SK-N-MC (cell line): Measurements from ENCODE around the gene SHANK1.

ENCODE experiments used
- DNase-seq: peaks from one replicate; pipeline ENCODE4 v3.0.0-alpha.2; 2011; ENCODE audit warnings: low read depth, low spot score
- H3K27ac ChIP-seq: fragments of 200-600 bp; sonication (generic); 2 replicates; pipeline ENCODE4 v1.5.1; 2016; ENCODE audit warnings: mixed run types
- H3K36me3 ChIP-seq: fragments of 200-600 bp; sonication (generic); 2 replicates; pipeline ENCODE4 v1.6.1; 2017; ENCODE audit warnings: antibody characterized with exemption, low read length, mixed read lengths; ENCODE audit not compliant: insufficient read depth
- H3K4me3 ChIP-seq: fragments of 200-600 bp; sonication (generic); 2 replicates; pipeline ENCODE4 v1.5.1; 2016
- H3K9ac ChIP-seq: fragments of 200-600 bp; sonication (generic); 2 replicates; pipeline ENCODE4 v1.8.0; 2017; ENCODE audit warnings: mixed run types, mixed read lengths; ENCODE audit not compliant: insufficient read length
- H3K9me3 ChIP-seq: fragments of 200-600 bp; sonication (generic); 2 replicates; pipeline ENCODE4 v1.6.1; 2017; ENCODE audit warnings: low read depth, mild to moderate bottlenecking, antibody characterized with exemption, low read length, moderate library complexity, mixed read lengths
- EZH2 ChIP-seq: fragments of 200-600 bp; sonication (generic); IDR thresholded peaks from one replicate; pipeline ENCODE4 v1.6.1; 2017; ENCODE audit warnings: antibody characterized with exemption
- FOXP2 ChIP-seq: optimal IDR thresholded peaks from 2 replicates; pipeline ENCODE3; 2011; ENCODE audit warnings: mild to moderate bottlenecking, moderate library complexity; ENCODE audit not compliant: insufficient read depth; ENCODE audit errors: extremely low read length, control extremely low read depth
- POLR2AphosphoS5 ChIP-seq: IDR thresholded peaks from 2 replicates; pipeline ENCODE4 v1.6.1; 2012; ENCODE audit warnings: mild to moderate bottlenecking, low read depth, low read length, borderline replicate concordance

SHANK1 gene

DNA sequence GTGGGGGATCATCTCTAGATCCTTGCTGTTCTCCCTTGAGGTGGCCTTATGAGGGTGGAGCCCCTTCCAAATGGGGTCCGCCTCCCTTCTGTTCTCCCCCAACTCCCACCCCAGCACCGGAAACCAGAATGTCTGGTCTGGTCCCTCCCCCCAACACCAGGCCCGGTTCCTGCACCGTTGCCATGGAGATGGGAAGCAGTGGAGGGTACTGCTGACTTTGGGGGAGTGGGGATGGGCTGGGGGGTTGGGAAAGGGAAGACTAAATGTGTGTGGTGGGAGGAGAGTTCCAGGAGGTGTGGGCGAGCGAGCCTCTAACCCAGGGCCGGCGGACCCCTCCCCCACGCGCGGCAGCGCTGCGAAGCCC is 1.7 kb downstream of the SHANK1 start:
- Histone ChIP-seq H3K27ac (no peak overlapping the region), H3K9me3 (no peaks in the 10 kb centered on the region), H3K4me3 (peak overlapping the region; percentile 81), H3K36me3 (peaks cover 12% of the 10 kb centered on the region; the same call in 1 of the 2 replicates), H3K9ac (no peak overlapping the region)
- no peak for DNase-seq
- TF ChIP-seq FOXP2 (no peak), EZH2 (no peak), POLR2AphosphoS5 (no peak)

DNA sequence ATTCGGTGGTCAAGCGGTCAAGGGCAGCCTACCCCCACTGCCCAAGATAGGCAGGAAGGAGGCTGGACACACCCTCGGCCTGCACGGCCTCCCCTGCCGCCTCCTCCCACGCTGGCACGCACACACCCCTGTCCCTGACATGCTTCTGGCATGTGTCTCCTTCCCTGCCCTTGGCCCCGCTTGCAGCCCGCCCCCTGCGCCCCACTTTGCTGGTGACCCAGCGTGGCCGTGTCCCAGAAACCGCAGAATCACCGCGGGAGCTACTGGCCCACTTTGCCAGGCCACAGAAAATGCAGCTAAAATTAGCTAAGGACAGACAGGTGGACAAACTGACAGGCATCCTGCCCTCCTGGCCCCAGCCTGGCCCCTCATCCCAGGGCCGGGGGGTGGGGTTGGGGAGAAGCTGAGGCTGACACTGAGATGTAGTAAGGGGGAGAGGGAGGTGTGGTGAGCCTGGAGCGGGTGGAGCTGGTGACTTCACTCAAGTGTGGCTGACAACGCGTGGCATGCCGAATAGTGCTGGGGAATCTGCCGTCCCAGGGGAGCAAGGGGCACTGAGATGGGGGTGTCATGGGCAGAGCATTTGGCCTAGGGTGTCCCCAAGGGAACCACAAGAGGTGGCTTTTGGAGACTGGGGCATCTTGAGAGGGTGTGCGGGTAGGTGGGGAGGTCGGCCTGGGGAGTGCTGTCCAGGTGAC is 2.4 kb downstream of the SHANK1 start:
- Histone ChIP-seq H3K9ac (no peak overlapping the region), H3K9me3 (no peaks in the 10 kb centered on the region), H3K27ac (no peak overlapping the region), H3K36me3 (peaks cover 14% of the 10 kb centered on the region; the same call in 1 of the 2 replicates), H3K4me3 (0 out of 2 replicates have a peak overlapping the region, but pooled peaks have one; percentile 81)
- TF ChIP-seq EZH2 (no peak), POLR2AphosphoS5 (no peak), FOXP2 (no peak)
- DNase-seq: no peak

DNA sequence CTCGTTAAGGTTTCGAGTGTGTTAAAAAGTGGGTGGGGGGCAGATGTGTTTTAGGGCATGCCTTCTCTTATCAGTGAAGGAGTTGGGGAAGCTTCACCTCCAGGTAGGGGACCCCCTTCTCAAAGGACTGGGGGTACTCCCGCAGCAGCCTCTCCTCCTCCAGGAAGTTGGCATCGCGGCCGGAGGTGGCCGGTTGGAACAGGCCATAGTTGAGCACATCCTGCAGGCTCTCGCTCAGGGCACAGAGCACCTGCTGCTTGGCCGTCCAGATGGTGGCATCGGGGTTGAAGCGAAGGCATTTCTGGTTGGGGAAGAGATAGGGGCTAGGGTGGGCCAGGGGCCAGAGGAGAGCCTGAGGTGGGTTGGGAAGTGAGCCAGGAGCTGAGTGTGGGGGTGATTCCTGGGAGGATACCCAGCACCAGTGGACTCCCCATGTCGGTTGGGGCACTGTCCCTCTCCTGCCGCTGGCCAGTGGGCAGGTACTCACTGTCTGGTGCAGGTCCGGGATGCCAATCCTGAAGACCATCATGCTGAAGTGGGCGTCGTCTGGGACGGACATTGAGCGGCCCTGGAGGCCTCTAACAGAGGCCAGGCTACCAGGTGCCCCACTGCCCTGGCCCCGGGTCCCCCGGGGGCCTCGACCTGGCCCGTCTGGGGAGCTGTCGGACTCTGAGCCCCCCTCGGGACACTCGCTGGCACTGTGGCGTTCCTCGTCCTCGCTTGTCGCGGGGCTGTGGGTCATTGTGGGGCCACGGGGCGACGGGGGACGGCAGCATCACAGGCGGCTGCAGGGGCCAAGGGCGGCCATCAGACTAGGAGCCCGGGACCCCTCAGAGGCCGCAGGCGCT is 3.2 kb downstream of the SHANK1 start:
- TF ChIP-seq POLR2AphosphoS5 (no peak), EZH2 (no peak), FOXP2 (no peak)
- Histone ChIP-seq H3K36me3 (peaks cover 21% of the 10 kb centered on the region; the same call in 1 of the 2 replicates), H3K9ac (no peak overlapping the region), H3K27ac (no peak overlapping the region), H3K4me3 (no peak overlapping the region), H3K9me3 (no peaks in the 10 kb centered on the region)
- no peak for DNase-seq

DNA sequence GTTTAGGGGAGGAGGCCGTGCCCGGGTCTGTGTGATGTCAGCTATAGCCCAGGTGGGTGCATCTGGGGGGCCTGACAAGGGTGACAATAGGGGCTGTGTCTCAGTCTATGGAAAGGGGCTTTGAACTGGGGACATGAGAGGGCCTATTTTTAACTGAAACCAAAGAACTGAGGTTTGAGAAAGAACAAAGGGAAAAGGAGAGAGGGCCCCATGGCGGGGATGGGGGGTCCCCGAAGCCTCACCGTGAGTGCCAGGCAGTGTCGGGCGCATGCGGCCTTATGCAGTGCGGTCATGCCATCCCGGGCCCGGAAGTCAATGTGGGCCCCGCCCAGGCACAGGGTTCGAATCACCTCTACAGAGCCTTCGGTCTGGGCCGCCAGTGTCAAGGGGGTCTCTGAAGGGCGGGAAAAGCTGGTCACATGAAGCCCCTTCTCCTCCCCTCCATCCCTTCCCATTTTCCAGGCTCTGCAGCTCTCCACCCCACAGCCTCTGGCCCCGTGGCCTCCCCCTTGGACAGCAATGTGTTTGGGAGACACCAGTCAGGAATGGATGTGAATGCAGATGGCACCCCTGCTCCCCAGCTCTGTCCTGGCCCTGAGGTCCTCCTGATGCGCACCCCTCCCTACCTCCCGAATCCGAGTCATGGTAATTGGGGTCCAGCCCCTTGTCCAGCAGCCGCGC is 5.9 kb downstream of the SHANK1 start:
- Histone ChIP-seq H3K9ac (no peak overlapping the region), H3K36me3 (peaks cover 21% of the 10 kb centered on the region; the same call in 1 of the 2 replicates), H3K27ac (no peak overlapping the region), H3K4me3 (no peak overlapping the region), H3K9me3 (no peaks in the 10 kb centered on the region)
- no peak for DNase-seq
- TF ChIP-seq FOXP2: no peak
- no peak for TF ChIP-seq POLR2AphosphoS5

DNA sequence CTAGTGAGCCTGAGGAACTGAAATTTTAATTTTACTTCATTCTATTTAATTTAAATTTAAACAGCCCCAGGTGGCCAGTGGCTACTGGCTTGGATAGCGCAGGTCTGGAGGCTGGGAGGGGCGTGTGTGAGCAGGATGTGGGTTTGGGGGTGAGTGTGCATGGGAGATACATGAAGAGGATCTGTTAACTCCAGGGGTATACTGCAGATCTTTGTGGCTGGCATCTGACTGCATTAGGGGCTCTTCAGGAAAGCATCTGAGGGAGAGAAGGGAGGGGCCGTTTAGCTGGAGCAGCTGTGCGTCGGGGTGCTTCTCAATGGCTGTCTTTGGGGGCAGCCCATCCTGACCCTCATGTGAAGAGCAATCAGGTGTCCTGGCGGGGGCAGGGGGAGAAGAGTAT is 6.8 kb downstream of the SHANK1 start:
- Histone ChIP-seq H3K9me3 (no peaks in the 10 kb centered on the region), H3K27ac (no peak overlapping the region), H3K9ac (no peak overlapping the region), H3K4me3 (no peak overlapping the region), H3K36me3 (peaks cover 21% of the 10 kb centered on the region; the same call in 1 of the 2 replicates)
- TF ChIP-seq FOXP2: no peak
- no peak for TF ChIP-seq EZH2
- TF ChIP-seq POLR2AphosphoS5: no peak
- DNase-seq: no peak

DNA sequence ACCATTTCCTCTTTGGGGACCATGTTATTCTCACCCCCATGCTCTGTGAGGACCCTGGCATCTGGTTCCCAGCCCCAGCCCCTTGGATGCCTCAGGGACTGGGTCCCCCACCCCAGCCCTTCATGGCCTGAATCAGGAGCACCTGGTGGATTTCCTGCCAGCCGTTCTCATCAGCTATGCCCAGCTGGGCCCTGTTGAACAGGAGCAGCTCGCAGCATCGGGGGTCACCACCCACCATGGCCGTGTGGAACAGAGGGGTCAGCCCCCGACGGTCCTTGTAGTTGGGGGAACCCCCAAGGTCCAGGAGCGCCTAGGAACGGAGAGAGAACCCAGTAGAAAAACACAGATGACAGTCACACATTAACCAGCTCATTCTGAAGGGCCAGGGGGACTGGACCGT is 7.8 kb downstream of the SHANK1 start:
- Histone ChIP-seq H3K9ac (no peak overlapping the region), H3K36me3 (peaks cover 21% of the 10 kb centered on the region; the same call in 1 of the 2 replicates)
- TF ChIP-seq POLR2AphosphoS5 (no peak), EZH2 (no peak), FOXP2 (no peak)

DNA sequence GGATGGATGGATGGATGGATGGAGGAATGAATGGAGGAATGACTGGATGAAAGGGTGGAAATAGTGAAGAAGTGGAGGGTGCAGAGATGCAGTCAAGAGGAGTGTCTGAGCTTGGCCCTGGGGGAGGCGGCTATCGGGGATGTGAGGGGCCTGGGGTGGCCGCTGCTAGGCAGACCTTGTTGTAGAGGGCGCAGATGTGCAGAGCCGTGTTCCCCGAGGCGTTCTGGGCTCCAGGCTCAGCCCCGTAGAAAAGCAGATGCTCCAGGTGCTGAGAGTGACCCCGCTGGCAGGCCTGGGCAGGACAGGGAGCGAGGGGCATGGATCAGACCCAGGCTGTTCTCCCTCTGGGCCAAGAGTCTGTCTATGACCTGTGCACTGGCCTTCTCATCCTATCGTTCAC is 8.4 kb downstream of the SHANK1 start:
- Histone ChIP-seq H3K27ac (no peak overlapping the region), H3K9ac (no peak overlapping the region), H3K36me3 (peaks cover 18% of the 10 kb centered on the region; the same call in 1 of the 2 replicates), H3K9me3 (no peaks in the 10 kb centered on the region), H3K4me3 (no peak overlapping the region)
- no peak for DNase-seq
- TF ChIP-seq EZH2 (no peak), FOXP2 (no peak), POLR2AphosphoS5 (no peak)

More for the DNA sequence above, 7.8 kb downstream of the SHANK1 start:
- DNase-seq: no peak
- Histone ChIP-seq H3K4me3 (no peak overlapping the region), H3K27ac (no peak overlapping the region), H3K9me3 (no peaks in the 10 kb centered on the region)

DNA sequence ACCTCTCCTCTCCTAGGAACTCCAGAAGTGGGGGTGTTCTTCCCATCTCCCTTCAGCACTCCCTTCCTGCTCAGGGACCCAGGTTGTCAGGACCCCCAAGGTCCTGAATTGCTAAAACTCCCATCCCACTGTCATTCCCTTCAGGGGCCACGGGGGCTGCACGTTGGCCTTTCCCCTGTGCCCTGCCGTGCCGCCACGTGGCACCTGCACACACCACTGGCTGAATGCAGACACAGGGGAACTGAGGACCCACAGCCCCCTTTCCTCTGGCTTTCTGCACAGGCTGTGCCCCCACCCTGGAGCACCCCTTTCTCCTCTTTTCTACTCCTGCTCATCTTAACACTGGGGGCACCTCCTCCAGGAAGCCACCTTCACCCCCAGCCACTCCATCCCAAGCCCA is 9.0 kb downstream of the SHANK1 start:
- no peak overlapping the region for H3K27ac ChIP-seq
- no peak for DNase-seq
- no peak overlapping the region for H3K9ac ChIP-seq
- TF ChIP-seq EZH2: no peak
- no peak for TF ChIP-seq FOXP2
- no peak for TF ChIP-seq POLR2AphosphoS5
- H3K9me3 ChIP-seq: no peaks in the 10 kb centered on the region
- H3K36me3 ChIP-seq: peaks cover 15% of the 10 kb centered on the region; the same call in 1 of the 2 replicates
- H3K4me3 ChIP-seq: no peak overlapping the region
